HG02885 (cell line): ENCODE data around the gene ST6GALNAC5.
"Not testable (repeated sequence)": the region's sequence is repeated elsewhere in the genome, so short reads cannot be mapped to it uniquely, and the experiment has no call there.

ENCODE experiments used
- ATAC-seq: cut with Tn5 transposase; IDR thresholded peaks from one replicate; pipeline ENCODE4 v1.9.1; 2021; ENCODE audit warnings: mild to moderate bottlenecking; ENCODE audit not compliant: unreplicated experiment, poor library complexity

The ST6GALNAC5 gene

DNA sequence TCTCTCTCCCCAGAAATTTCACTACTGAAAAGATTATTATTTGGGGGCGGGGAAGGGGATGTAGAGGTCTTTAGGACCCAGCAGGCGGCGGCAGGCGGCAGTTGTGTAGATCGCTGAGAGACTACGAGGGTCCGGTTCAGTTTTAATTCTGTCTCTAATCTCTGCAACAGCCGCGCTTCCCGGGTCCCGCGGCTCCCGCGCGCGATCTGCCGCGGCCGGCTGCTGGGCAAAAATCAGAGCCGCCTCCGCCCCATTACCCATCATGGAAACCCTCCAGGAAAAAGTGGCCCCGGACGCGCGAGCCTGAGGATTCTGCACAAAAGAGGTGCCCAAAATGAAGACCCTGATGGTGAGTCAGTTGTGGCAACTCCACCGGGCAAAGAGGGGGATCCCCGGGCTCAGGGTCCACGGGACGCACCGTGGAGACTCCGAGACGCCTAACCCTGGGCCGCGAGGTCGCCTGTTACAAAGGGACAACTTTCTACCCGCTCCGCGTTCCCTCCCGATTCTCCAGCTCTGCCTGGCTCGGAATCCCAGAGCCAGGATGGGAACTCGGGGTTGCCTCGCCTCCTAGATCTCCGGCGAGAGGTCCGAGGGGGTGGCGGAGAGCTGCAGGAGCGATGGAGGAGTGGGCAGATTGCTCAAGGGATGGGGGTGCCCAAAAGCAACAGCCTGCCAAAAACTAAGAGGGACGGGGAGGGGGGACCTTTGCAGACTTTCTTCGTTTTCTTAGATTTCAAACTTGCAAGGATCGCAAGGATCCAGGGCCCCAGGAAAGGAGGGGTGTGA lies at the start of gene ST6GALNAC5:
ST6GALNAC5 (plus strand) TSS at position 139 of the 789 bp plus-strand sequence.
- ATAC-seq: no peak

GRCh38 chr1:76820028-76820427 lies 47.3 kb upstream of the ST6GALNAC5 start:
- ATAC-seq: no peak

DNA sequence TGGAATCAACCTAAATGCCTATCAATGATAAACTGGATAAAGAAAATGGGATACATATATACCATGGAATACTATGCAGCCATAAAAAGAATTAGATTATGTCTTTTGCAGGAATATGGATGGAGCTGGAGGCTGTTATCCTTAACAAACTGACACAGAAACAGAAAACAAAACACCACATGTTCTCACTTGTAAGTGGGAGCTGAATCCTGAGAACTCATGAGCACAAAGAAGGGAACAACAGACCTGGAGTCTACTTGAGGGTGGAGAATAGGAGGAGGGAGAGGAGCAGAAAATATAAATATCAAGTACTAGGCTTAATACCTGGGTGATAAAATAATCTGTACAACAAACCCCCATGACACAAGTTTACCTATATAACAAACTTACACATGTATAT lies 44.3 kb upstream of the ST6GALNAC5 start:
- not testable (repeated sequence) for ATAC-seq

- no peak for ATAC-seq
Observed at GRCh38 chr1:76824106-76824505, 43.2 kb upstream of the ST6GALNAC5 start.

DNA sequence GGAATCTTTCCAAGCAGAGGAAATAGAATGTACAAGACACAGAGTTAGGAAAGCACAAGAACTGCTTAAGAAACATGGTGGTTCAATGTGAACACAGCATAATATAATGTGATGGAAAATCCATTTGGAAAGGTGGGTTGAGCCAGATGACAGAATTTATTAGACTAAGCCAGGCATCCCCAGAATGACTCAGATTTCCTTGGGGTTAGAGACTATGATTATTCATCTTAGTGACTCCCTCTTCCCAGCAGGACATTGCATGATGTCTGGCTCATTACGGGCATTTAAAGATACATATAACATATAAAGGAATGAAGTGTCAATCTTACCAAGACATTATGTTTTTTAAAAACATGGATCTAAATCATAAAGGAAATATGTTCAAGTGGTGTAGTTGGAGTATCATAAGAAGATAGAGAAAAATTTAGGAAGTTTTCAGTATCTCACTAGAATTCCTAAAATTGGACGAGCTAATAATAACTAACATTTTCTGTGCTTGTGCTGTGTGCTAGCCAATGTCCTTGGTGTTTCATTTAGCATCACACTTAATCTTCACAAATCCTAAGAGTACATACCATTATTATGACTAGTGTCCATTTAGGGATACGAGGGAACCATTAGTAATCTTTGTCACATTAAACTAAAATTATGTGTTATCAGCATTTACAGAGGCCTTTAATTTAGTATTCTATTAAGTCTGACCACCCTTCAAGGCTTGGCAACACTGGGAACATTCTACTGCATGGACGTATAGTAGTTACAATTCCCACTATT lies 41.0 kb upstream of the ST6GALNAC5 start:
- ATAC-seq: no peak

GRCh38 chr1:76827066-76827465 lies 40.2 kb upstream of the ST6GALNAC5 start:
- ATAC-seq: no peak

DNA sequence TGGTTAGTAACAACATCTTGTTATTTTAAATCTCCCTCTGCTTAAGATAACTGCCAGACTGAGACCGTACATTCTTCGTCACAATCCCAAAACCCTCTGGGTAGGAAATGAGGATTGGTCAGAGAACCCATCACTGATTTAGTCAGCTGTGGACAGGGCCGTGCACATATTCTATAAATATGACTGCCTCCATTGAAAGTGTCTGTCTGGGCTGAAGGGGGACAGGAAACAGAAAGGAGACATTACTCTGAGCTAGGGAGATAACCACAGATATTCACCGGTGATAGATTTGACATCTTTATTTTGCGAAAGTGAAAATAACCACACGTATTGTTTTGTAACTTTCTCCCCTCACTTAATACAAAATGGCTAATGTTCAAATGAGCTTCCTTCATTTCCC lies 36.9 kb upstream of the ST6GALNAC5 start:
- ATAC-seq: peak; percentile 86

DNA sequence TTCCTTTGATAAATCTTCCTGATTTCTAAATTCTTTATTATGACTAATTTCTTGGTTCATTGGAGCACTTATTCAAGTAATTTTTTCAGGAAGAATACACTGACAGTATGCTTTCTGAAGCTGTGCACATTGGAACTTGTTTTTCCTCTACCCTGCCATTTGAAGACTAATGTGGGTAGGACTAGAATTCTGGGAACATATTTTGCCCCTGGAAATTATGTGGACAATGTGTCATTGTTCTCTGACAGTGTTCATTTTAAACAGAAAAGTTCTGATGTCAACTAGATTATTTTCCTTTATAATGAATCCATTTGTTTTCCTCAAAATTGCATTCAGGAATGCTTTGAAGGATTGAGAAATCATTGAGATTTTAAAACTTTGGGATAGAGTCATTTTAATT lies 34.8 kb upstream of the ST6GALNAC5 start:
- ATAC-seq: no peak

DNA sequence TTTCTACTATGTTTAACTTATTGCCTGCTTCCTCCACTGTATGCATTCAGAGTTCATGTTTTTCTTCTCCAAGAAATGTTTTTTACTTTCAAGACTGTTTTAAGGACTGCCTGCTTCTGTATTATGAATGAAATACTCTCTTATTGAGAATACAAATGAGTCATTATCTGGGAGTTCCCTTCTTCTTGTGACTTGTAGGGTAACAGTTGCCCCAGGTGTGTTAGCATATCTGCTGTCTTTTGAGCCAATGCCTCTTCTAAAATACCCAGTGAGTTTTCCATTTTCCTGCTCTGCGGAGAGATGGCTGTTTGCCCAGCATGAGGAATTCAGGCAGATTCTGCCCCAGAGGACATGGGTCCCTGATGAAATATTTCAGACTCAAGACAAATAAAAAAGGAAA lies 34.1 kb upstream of the ST6GALNAC5 start:
- ATAC-seq: no peak

- no peak for ATAC-seq
Observed at GRCh38 chr1:76833856-76834255, 33.4 kb upstream of the ST6GALNAC5 start.

- ATAC-seq: no peak
Observed at GRCh38 chr1:76835203-76835602, 32.1 kb upstream of the ST6GALNAC5 start.

DNA sequence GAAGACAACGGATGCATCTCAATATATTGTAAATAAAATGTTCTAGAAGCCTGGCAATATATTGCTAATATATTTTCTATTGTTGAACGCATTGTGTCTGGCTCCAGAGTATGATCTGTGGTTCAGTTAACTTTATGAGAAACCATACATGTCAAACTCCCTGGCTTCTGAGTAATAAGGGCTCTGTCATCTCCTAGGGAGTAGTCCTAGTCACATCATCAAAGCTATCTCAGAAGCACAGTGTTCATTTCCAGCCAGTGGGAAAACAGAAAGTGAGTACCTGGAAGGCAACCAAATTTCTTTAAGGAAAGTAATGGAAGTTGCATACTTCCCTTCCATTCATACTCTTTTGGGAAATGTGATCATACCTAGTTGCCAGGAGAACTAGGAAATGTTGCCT lies 27.0 kb upstream of the ST6GALNAC5 start:
- ATAC-seq: no peak

- ATAC-seq: no peak
Observed at GRCh38 chr1:76841460-76841859, 25.8 kb upstream of the ST6GALNAC5 start.

DNA sequence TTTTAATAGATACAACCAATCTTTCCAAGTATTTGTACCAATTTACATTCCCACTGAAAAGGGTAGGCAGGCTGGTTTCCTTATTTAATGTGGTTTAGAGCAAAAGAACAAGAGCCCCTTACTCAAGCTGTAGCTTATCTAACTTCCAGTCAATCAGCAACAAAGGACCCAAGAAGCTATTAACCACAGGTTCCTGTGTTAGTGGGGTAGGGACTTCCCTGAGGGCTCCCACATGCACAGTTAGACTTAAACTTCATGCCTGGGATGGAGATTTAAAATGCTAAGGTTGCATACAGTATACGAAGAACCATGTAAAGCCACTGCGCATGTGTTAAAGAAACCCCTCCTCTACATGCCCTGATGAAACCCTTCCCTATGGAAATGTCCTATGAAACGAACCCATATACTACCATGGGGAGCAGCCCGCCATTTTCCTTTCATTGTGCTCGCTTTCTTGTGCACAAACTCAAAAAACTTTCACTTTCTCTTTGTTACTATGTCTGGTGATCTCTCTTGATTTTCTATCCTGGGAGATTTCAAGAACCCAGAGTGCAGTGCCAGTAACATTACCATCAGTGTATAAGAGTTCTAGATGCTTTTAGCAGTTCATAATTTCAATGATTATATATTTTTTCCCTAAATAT lies 23.3 kb upstream of the ST6GALNAC5 start:
- peak; percentile 57 for ATAC-seq

- no peak for ATAC-seq
Observed at GRCh38 chr1:76854255-76854654, 13.0 kb upstream of the ST6GALNAC5 start.

DNA sequence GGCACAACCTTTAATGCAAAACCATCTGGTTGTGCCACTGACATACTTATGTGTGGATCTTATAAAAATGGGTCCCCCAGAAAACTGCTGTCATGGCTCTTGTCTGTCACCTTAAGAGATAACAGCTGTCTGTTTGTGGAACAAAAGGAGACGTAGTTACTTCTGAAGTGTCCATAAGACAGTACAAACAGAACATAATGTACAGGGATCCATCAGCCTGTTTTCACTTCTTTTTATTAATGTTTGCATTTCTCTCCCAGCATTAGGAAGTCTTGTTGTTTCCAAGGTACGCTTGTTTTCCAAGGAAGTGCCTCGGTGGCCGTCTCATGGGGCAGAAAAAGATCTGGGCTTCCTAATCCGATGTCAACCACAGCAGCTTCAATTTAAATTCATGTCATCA lies 11.2 kb upstream of the ST6GALNAC5 start:
- ATAC-seq: no peak

DNA sequence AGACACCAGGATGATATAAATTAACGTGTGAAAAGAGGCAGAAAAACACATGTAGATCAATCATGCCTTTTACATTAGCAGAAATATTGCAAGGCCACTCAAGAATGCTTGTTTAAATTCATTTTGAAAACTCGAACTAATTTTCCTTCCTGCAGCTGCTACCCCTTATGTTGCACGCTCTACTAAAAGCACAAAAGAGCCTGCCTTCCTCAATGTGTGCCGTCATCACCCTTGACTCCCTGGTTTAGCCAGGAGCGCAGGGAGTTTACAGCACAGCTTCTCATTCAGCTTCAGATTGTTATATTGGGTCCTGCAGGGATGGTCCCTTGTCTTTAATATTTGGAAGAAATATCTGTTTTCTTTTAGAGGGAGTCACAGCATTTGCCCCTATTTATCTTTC lies 10.1 kb upstream of the ST6GALNAC5 start:
- ATAC-seq: no peak

DNA sequence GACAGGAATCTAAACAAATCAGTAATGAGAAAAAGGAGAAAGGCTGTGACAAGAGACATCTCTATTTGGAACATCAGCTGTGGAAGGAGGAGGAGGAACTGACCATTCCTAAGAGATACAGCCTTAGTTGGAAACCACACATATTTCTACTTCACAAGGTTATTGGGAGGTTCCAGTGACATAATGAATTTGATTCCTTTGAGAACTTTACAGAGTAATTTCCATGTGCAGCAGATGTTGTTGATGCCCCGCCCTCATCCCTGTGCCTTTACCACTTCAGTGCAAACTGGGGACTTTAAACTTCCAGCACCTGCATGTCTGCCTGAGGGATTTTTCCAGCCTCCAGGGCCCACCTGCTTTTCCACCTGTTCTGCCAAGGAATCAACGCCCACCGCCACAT lies 9.3 kb upstream of the ST6GALNAC5 start:
- ATAC-seq: no peak

DNA sequence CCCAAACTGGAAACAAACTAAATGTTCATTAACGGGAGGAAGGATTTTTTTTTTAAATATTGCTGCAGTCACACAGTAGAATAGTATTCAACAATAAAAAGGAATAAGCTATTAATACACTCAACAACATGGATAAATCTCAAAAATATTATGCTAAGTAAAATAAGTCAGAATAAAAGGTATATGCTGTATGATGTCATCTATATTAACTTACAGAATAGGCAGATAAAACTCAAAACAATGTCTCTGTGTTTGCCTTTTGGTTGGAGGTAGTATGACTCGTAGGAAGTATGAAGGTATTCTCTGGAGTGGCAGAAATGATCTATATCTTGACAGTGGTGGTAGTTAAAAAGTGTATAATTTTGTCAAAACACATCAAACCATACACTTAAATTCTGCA lies 6.1 kb upstream of the ST6GALNAC5 start:
- ATAC-seq: no peak

- ATAC-seq: no peak
Observed at GRCh38 chr1:76862447-76862846, 4.8 kb upstream of the ST6GALNAC5 start.

- ATAC-seq: no peak
Observed at GRCh38 chr1:76864383-76864782, 2.9 kb upstream of the ST6GALNAC5 start.
